NCI-H82 (cell line): Measurements from ENCODE around the gene OR4N5.
A peak's percentile ranks its signal among the peaks of the same experiment; 100 is the strongest.
"Not testable (repeated sequence)": the region's sequence is repeated elsewhere in the genome, so short reads cannot be mapped to it uniquely, and the experiment has no call there.

Experiments
- DNase-seq: peaks from one replicate; lab custom pipeline; 2025; lab: John Stamatoyannopoulos, UW

OR4N5 gene, protein sequence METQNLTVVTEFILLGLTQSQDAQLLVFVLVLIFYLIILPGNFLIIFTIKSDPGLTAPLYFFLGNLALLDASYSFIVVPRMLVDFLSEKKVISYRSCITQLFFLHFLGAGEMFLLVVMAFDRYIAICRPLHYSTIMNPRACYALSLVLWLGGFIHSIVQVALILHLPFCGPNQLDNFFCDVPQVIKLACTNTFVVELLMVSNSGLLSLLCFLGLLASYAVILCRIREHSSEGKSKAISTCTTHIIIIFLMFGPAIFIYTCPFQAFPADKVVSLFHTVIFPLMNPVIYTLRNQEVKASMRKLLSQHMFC

DNA sequence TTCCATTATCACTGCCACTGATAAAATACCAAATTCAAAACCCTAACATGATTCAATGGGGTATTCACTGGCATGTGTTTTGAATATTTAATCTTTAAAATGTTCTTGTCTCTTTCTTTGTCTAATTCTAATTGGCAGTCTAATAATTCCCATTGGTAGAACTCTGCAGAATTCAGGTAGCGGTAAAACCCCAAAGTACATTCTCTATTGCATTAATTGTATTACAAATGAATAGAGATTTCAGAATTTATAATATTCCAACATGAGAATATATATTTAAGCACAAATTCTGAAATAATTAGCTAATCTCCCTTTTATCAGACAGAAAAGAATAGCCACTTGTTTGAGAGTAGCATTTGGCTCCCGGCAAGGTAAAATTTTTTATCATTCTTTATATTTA is at the start of gene OR4N5:
Gene OR4N5, plus strand, starts transcription at position 301 of the 400 bp plus-strand sequence. CDS start 4,916 bp downstream, outside the sequence.
- DNase-seq: no peak

DNA sequence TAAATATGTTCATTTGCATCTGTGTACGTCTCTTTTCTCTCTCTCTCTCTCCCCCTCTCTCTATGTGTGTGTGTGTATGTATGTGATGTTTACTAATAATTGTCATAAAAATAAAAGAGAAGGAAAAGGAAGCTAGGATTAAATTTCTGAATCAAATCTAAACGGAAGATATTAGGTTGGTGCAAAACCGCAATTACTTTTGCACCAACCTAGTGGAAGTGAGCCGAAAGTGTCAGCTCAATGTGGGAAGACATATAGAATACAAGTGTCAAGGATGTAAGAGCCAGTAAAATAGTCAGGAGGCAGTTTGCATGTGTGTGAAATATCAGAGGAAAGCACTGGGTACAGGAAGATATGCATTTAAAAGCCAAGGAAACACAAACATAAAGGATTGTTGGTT is 46.6 kb upstream of the OR4N5 start:
- no peak for DNase-seq

DNA sequence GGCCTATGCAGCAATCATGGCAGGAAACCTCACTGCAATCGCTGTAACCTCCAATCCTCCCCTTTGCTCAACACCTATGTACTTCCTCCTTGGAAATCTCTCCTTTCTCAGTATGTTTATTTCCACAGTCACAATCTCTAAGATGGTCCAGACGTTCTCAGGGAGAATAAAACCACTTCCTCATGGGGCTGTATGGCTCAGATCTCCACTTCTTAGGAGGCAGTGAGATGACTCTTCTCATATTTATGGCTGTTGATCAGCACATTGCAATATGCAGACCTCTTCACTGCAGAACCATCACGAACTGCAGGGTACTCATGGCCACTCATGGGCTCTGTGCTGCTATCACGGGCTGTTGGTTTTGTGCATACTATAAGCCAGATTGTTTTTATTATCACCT is 45.2 kb upstream of the OR4N5 start:
- DNase-seq: no peak

DNA sequence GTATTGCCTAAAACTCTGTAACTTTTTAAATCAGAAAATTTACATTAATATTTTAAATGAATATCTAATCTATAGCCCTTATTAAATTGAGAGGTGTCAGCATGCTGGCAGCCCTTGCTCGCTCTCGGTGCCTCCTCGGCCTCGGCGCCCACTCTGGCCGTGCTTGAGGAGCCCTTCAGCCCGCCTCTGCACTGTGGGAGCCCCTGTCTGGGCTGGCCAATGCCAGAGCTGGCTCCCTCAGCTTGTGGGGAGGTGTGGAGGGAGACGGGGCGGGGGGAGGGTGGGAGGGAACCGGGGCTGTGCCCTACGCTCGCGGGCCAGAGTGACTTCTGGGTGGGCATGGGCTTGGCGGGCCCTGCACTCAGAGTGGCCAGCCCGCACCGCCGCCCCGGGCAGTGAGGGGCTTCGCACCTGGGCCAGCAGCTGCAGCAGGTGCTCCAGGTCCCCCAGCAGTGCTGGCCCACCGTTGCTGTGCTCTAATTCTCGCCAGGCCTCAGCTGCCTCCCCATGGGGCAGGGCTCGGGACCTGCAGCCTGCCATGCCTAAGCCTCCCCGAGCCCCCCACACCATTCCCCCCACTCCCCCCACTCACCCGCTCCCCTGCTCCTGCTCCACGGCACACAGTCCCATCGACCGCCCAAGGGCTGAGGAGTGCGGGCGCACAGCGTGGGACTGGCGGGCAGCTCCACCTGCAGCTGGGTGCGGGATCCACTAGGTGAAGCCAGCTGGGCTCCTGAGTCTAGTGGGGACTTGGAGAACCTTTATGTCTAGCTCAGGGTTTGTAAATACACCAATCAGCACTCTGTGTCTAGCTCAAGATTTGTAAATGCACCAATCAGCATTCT is 39.5 kb upstream of the OR4N5 start:
- DNase-seq: not testable (repeated sequence)

DNA sequence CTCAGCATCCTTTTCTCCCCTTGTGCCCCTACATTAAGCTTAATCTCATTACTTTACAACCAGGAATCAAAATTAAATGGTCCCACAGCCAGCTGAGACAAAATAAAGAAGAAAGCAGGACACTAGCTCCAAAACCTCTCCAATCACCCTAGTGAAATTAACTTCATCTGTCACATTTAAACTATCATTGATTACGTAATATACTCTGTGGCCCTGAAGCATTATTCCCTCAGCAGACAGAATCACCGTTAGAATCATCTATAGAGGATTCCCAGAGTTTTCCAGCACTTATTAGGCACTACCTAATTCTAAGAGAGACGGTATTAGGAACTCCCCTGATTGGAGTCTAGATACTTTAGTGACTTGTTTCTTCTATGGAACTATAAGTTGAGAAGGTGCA is 28.2 kb upstream of the OR4N5 start, which contains the start of gene OR4K17:
Gene OR4K17, plus strand, starts transcription at position 302 of the 400 bp plus-strand sequence. CDS start 6,761 bp downstream, outside the sequence.
- DNase-seq: no peak

DNA sequence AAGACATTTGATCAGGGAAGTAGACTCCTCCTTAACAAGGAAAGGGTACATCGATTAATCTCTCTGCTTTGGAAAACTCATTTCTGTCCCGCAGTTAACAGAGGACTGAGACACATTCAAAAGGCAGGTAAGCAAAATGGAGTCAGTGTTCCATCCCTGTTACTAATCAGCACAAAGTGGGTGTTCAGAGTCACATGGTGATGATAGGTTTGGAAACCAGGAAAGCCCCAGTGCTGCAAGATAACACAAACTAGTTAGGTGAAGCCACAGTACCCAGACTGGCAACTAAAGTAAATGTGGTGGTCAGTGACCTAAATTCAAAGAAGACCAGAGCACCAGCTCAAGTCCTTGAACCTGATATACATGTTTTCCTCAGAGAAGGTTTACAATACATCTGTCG is 26.3 kb upstream of the OR4N5 start:
- DNase-seq: no peak

DNA sequence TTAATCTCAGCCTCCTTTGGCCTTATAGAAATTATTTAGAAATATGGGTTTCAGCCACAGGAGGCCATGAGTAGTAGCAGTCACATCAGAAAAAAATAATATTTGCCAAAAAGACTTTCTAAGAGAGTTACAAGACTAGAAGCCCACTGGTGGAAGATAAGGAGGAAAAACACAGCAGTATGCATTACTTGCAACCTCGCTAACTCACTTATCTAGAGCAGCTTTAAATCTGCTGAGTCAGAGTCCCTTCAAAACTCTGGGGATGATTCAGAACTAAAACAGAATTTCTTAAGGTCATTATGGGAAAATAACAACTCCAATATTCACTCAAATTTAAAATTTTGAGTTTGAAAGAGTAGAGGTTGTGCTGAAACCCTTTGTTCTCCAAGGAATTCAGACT is 21.9 kb upstream of the OR4N5 start:
- no peak for DNase-seq

DNA sequence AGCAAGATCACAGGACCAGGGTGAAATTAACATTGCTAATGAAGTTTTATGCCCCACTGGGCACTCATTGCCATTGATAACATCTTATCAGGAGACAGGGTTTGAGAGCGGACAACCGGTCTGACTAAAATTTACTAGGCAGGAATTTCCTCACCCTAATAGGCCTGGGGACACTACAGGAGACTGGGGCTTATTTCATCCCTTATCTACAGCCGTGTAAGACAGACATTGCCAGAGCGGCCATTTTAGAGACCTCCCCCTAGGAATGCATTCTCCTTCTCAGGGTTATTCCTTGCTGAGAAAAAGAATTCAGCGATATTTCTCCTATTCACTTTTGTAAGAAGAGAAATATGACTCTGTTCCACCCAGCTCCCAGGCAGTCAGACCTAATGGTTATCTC is 19.8 kb upstream of the OR4N5 start:
- no peak for DNase-seq

DNA sequence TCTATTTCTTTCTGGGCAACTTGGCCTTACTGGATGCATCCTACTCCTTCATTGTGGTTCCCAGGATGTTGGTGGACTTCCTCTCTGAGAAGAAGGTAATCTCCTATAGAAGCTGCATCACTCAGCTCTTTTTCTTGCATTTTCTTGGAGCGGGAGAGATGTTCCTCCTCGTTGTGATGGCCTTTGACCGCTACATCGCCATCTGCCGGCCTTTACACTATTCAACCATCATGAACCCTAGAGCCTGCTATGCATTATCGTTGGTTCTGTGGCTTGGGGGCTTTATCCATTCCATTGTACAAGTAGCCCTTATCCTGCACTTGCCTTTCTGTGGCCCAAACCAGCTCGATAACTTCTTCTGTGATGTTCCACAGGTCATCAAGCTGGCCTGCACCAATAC is 5.3 kb downstream of the OR4N5 start:
- DNase-seq: peak; percentile 4

DNA sequence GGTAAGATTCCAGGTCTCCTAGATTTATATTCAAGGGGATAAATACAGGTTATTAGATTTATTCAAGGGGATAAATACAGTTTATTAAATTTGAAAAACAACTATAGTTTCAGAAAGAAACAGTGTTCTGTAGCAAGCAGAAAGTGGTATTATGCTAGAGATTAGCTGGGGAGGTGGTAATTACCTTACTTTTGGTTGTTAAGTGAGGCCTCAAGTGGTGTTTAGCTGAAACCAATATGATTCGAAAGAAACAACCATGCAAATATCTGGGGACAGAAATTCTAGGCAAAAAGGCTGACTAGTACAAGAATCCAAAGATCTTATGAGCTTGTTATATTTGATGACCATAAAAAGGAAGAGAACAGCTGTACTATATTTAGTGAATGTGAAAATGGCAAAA is 6.2 kb downstream of the OR4N5 start:
- no peak for DNase-seq

DNA sequence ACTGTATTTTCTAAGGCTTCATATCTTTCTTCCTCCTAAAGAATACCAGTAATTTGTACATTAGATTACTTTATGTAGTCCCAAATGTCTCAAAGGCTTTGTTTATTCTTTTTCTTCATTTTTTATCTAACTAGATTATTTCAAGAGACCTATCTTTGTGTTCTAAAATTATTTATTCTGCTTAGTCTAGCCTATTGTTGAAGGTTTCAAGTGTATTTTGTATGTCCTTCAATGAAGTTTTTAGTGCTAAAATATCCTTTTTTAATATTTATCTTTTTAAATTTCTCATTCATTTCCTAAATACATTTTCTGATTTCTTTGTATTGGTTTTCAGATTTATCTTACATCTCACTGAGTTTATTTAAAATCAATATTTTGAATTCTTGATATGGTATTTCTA is 25.8 kb downstream of the OR4N5 start:
- DNase-seq: no peak

DNA sequence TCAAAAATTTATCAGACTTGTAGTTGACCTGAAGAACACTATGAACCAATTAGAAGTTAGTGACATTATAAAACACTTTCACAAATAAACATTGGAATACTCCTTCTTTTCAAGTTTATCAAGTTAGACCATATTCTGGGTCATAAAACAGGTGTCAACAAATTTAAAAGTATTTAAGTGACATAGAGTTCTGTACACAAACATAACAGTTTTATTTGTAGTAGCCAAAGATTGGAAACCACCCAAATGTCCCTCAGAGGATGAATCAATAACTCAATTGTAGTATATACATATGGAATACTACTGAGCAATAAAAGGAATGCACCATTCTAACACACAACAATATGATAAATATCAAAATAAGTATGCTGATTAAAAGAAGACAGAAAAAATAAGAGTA is 28.5 kb downstream of the OR4N5 start:
- DNase-seq: no peak

DNA sequence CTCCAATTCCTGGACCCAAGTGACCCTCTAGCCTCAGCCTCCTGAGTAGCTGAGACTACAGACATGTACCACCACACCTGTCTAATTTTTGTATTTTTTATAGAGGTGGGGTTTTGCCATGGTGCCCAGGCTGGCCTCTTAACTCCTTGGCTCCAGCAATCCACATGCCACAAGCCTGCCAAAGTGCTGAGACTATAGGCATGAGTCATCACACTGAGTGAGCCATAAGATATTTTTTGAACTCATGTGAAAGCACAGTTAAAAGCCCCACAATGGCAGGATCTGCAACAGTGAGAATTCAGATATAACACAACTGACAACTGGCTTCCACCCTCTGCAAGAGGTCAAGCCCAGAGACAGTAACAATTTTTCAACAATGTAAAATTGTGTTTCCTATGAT is 31.2 kb downstream of the OR4N5 start:
- DNase-seq: not testable (repeated sequence)

DNA sequence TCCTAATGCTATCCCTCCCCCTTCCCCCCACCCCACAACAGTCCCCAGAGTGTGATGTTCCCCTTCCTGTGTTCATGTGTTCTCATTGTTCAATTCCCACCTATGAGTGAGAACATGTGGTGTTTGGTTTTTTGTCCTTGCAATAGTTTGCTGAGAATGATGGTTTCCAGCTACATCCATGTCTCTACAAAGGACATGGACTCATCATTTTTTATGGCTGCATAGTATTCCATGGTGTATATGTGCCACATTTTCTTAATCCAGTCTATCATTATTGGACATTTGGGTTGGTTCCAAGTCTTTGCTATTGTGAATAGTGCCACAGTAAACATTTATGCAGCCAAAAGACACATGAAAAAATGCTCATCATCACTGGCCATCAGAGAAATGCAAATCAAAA is 35.6 kb downstream of the OR4N5 start:
- not testable (repeated sequence) for DNase-seq

DNA sequence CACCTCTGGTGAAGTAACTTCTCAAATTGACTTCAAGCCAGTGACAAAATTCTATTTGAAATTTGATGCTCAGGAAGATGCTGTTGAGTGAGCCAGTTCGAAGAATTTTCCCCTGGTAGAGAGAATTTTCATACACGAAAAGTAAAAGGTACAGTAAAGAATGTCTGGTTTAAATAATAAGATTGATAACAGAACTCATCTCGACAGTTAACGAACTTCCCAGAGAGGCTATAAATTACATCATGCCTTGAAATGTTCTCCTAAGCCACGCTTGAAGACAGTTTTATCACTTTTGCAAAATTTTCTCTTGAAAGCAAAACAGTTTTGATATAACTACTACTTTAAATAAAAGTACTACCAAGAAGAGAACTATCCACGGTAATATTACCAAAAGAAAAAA is 37.7 kb downstream of the OR4N5 start:
- DNase-seq: no peak

DNA sequence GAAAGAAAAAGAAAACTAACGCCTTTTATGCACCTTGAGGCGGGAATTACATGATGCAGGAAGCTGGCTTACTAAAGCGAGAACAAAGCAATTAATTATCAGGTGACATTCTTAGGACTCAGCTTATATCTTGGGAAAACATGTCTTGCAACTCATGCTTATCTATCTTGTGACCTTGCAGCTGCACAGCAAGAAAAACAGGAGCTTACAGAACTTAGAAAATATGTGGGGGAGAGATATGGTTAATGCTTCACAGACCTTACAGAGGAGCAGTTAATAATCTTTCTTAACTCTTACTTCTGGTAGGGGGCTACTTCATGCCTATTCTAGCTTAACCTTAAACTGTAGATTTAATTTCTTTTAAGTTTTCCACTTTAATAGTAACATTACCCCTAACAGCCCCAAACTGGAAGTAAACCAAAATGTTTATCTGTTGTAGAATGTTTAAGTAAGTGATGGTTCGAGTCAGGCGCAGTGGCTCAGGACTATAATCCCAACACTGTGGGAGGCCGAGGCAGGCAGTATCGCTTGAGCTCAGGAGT is 38.9 kb downstream of the OR4N5 start:
- no peak for DNase-seq

DNA sequence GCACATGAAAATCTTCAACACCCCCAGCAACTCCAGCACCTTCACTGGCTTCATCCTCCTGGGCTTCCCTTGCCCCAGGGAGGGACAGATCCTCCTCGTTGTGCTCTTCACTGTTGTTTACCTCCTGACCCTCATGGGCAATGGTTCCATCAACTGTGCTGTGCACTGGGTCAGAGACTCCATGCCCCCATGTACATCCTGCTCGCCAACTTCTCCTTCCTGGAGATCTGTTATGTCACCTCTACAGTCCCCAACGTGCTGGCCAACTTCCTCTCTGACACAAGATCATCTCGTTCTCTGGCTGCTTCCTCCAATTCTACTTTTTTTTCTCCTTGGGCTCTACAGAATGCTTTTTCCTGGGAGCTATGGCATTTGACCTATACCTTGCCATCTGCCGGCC is 40.6 kb downstream of the OR4N5 start:
- DNase-seq: no peak

DNA sequence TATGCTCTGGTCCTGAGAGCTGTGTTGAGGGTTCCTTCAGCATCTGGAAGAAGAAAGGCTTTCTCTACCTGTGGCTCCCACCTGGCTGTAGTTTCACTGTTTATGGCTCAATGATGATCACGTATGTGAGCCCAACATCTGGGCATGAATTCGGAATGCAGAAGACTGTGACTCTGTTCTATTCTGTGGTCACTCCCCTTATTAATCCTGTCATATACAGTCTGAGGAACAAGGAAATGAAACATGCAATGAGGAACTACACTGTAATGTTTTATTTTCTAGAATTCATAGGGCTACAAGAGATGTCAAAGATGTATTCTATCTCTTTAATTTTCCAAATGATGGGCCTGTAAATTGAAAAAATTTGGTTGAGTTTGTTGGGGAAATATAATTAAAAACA is 41.3 kb downstream of the OR4N5 start:
- DNase-seq: no peak

DNA sequence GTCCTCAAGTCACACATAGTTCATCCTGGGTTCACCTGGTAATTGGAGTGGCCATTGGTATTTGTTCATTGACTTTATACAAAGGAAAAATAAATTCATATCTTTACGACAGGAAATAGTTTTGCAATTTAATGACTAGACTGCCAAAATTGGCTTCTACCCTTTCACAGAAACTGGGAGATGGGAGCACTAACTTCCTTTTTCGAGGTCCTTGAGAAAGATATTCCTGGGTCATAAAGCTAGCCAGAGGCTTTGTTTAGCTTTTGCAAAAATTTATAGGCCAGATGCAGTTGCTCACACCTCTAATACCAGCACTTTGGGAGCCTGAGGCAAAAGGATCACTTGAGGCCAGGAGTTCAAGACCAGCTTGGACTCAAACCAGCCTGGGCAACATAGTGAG is 41.9 kb downstream of the OR4N5 start:
- no peak for DNase-seq

DNA sequence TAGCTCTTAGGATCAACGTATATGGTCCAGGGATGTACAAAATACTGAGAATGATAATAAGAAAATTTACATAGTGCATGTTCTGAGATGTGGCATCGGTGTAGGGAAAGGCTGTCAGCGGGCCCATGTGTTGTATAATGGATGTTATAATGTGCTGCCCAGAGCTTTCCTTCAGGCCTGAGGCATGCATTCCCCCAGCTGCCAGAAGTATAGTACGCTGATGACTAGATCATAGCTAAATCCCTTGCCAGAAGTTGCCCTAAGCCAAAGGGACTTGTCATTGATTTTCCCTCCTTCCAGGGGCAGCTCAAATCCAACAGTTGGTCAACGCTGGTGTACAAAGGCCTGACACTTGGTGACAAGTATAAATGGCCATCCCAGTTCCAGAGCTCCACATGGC is 45.6 kb downstream of the OR4N5 start:
- no peak for DNase-seq

DNA sequence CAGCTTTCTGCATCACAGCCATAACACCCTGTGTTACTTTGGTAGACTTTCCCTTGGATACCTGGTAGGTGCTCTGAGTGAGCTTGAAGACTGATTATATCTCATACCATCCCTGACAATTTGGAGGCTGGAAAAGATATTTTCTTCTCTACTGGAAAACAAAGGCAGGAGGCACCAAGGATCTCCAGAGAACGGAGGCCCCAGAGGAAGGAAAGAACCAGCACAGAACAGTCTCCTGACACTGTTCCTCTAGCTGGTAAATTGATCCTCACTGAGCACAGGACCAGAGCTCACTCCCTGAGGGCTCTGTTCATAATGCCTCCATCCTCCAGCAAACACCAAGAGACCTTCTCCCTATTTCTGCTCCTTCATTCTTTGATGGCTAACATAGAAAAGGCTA is 52.0 kb downstream of the OR4N5 start, which contains the start of gene OR11G2:
Gene OR11G2, plus strand, starts transcription at position 301 of the 400 bp plus-strand sequence. CDS start 6,542 bp downstream, outside the sequence.
- DNase-seq: no peak

DNA sequence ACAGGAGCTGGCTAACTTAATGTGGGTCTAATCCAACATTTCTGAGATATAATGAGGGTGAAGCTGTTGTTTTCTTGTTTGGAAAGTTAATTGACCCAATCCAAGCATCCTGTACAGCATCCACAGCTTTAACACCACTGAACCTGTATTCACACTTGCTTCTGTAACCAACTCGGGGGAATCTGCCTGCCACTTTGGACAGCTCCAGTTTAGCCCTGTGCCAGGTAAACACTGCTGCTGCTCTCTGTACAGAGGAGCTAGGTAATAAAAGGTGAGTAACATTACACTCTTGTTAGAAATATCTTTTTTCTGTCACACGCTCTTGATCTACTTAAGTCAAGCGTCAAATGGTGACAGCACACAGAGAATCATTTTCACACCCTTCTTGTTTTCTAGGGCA is 52.8 kb downstream of the OR4N5 start:
- DNase-seq: no peak

DNA sequence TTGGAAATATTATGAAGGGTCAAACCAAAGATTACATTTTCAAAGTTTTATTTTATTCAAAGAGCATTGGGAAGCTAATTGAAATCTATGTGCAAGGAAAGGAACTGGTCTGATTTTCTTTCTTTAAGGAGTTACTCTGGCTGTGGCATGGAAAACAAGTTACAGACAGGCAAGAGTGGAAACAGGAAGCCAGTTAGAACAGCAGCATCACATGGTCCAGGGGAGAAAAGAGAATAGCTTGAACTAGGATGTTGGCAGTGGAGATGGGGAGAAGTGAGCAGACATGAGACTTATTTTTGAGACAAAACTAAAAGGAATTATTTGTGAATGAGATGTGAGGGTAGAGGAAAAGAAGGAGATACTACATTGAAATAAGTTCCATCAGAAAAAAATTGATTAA is 55.5 kb downstream of the OR4N5 start:
- DNase-seq: no peak
